Effector memory CD4-positive, alpha-beta T cell (primary cell): ENCODE results near the gene THAP7.

Experiments
- DNase-seq, 3 donors: peaks; one replicate each; pipeline ENCODE4 v3.0.0-alpha.2; 2020
- H3K27ac ChIP-seq: 2 replicates; pipeline ENCODE4 v1.7.0; 2013; ENCODE audit warnings: mild to moderate bottlenecking, low read length, moderate library complexity; ENCODE audit not compliant: insufficient read depth, poor library complexity, severe bottlenecking
- H3K27me3 ChIP-seq: replicated peaks from 2 replicates; pipeline ENCODE4 v1.7.0; 2013; ENCODE audit warnings: mild to moderate bottlenecking, low read length; ENCODE audit not compliant: insufficient read depth, control insufficient read depth, poor library complexity, severe bottlenecking
- H3K36me3 ChIP-seq: 2 replicates; pipeline ENCODE4 v1.7.0; 2013; ENCODE audit warnings: mild to moderate bottlenecking, low read length, moderate library complexity; ENCODE audit not compliant: control insufficient read depth, insufficient read depth
- H3K4me1 ChIP-seq: 2 replicates; pipeline ENCODE4 v1.7.0; 2013; ENCODE audit warnings: low read length, mild to moderate bottlenecking; ENCODE audit not compliant: control insufficient read depth, insufficient read depth, poor library complexity, severe bottlenecking
- H3K4me3 ChIP-seq: 2 replicates; pipeline ENCODE4 v1.7.0; 2013; ENCODE audit warnings: low read length, low read depth, mild to moderate bottlenecking; ENCODE audit not compliant: insufficient read depth, poor library complexity, severe bottlenecking
- H3K9me3 ChIP-seq: 2 replicates; pipeline ENCODE4 v1.7.0; 2013; ENCODE audit warnings: mild to moderate bottlenecking, low read length, moderate library complexity; ENCODE audit not compliant: control insufficient read depth

The THAP7 gene

DNA sequence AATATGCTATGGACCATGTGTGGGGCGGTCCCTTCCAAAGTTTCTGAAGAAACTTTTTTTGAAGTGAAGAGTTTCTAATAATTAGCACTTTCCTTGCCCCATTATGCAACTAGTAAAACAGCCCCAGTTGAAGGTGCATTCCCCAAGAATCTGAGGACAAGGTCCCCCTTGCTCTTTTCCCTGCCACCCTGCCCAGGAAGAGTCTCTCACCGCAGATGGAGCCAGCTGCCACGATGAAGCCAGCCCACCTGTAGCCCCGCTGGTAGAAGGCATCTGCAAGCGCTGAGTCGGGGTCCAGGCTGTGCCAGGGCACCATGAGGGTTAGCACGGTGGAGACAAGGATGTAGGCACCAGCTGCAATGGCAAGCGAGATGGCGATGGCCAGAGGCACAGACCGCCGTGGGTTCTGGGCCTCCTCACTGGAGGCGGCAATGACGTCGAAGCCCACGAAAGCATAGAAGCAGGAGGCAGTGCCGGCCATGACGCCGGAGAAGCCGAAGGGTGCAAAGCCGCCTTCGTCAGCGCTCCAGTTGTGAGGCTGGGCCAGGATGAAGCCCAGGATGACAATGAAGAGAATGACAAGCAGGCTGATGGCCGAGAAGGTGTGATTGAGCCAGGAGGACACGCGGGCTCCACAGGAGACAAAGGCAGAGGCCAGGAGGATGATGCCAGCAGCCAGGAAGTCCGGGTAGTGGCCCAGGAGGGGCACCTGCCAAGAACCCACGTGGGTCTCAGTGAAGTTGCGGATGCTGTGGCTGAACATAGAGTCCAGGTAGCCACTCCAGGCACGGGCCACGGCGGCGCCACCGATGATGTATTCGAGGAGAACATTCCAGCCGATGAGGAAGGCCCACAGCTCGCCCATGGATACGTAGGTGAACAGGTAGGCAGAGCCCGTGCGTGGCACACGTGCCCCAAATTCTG, 29.0 kb upstream of the THAP7 start:
- no peaks in the 10 kb centered on the region for H3K9me3 ChIP-seq
- peaks cover 8% of the 10 kb centered on the region for H3K27me3 ChIP-seq
- DNase-seq, result no peak

DNA sequence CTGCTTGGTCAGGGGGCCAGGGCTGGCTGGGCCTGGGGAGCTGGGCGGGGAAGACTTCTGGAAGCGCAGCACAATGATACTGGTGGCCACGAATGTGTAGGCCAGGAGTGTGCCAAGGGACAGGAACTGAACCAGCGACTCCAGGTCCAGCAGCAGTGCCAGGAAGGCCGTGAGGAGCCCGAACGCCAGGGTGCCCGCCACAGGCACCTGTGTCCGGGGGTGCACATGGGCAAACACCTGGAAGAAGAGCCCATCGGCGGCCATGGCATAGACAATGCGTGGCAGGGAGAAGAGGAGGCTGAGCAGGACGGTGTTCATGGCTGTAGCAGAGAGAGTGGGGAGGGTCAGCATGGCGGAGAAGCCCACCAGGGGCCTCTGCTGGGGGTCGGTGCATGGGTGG, 28.1 kb upstream of the THAP7 start:
- H3K4me1 ChIP-seq, result peaks cover 11% of the 10 kb centered on the region
- H3K27me3 ChIP-seq, result peaks cover 8% of the 10 kb centered on the region
- H3K9me3 ChIP-seq, result no peaks in the 10 kb centered on the region
- H3K27ac ChIP-seq, result no peak overlapping the region
- H3K4me3 ChIP-seq, result no peak overlapping the region
- H3K36me3 ChIP-seq, result no peaks in the 10 kb centered on the region
- DNase-seq, result no peak

More for the DNA sequence above, 29.0 kb upstream of the THAP7 start:
- Histone ChIP-seq H3K4me3 (no peak overlapping the region), H3K36me3 (no peaks in the 10 kb centered on the region), H3K27ac (no peak overlapping the region), H3K4me1 (peaks cover 7% of the 10 kb centered on the region)

DNA sequence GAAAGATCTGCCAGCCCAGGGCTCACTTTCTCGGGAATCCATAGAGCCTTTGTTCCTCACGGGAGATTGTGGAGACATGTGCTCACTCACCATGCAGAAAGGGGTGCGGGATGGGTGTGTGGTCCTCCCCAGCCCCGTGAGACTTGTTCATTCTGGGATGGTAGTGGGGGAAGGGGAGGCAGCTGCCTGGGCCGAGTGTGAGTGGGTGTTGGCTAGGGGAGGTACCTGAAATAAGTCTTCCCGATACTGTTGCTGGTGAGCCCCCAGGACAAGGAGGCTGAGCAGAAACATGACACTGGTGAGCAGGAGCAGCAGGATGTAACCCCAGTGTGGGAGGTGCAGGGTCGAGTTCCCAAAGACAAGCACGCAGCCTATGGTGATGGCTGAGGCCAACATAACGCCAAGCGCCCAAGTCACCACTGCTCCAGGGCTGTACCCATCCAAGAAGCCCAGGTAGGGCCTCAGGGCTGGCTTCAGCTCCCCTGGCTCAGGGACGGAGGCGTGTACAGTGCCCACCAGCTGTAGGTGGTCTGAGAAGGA, 27.6 kb upstream of the THAP7 start:
- peaks cover 11% of the 10 kb centered on the region for H3K4me1 ChIP-seq
- no peaks in the 10 kb centered on the region for H3K9me3 ChIP-seq
- H3K4me3 ChIP-seq, result no peak overlapping the region
- H3K27me3 ChIP-seq, result peaks cover 8% of the 10 kb centered on the region
- no peak for DNase-seq
- H3K36me3 ChIP-seq, result no peaks in the 10 kb centered on the region
- H3K27ac ChIP-seq, result no peak overlapping the region

DNA sequence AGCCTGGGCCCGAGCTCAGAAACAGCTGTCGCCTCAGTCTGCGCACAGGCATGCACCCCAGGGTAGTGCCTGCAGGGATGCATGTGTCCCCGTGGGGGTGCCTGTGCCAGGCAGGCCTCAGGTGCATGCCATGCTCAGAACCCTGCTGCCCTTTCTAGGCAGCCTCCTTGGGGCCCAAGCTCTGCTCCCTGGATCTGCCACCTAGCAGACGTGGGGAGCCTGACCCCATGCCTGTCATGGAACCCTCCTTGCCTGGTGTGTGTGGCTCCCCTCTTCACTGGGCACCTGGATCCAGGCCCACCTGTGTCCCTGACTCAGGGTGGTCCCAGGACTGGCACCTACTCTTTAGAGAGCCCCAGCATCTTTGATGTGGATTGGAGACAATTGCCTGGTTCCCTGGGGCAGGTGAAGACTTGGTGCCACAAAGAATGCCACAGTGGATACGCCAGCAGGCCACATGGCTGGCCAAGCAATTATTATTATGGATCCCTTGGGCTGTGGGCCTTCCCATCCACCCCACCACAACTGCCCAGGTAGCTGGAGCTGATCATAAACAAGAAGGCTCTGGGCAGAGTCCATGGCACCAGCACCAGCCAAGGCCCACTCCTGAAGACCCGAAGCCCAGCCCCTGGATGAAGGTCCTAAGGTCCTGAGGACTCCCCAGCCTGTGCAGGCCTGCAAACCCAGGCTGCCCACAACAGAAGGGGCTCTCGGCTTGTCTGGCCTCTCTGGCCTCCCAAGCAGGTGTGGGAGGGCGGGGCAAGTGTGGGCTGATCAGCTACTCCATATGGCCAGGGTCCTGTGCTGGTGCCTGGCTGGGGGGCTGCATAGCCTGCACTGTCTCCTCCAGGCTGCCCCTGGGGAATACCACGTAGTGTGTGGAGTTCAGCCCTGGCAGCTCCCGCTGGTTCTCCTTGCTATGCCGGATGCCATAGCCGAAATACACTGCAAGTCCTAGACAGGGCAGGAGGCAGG, 26.6 kb upstream of the THAP7 start:
- H3K4me1 ChIP-seq, result peaks cover 11% of the 10 kb centered on the region
- no peaks in the 10 kb centered on the region for H3K36me3 ChIP-seq
- no peak overlapping the region for H3K27ac ChIP-seq
- H3K9me3 ChIP-seq, result no peaks in the 10 kb centered on the region
- DNase-seq, result no peak
- peaks cover 8% of the 10 kb centered on the region for H3K27me3 ChIP-seq
- no peak overlapping the region for H3K4me3 ChIP-seq

DNA sequence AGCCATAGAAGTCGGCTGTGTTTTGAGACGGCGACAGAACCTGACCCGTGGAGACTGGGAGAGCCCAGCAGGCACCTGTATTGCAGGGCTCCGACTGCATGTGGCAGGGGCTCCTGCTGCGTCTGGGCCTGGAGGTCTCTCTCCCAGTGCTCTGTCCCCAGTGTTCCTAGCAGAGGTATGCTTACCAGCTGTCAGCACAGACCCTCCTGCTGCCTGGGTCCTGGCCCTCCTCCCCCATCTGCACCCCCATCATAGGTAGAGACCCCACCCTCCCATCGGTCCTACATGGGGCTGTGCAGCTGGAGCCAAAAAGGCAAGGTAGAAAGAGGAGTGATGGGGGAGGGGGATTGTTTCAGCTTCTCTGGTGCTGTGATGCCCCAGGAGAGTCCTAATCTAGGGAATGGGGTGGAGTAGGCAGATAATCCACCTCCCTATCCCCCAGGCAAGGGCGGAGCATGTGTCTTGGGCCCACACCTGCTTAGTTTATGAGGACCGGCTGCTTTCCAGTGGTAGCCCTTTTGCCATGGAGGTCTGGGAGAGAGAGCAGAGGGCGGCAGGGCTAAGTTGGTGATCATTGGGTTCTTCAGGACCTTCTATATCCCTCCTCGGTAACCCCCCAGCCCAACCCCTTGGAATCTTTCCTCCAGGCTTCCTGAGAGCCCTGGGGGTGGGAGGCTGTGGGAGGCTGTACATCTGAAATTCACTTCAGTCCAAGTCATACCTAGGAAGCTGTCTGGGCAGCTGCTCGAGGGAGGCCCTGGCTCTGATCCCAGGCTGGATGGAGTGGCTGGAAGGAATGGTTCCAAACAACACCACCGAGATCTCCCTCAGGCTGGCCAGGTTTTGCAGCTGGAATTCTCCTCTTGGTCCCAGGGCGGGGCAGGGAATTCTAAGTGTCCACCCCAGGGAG, 25.1 kb upstream of the THAP7 start:
- Histone ChIP-seq H3K4me1 (peaks cover 8% of the 10 kb centered on the region), H3K27ac (no peak overlapping the region), H3K27me3 (no peaks in the 10 kb centered on the region), H3K36me3 (no peaks in the 10 kb centered on the region), H3K4me3 (no peak overlapping the region), H3K9me3 (no peaks in the 10 kb centered on the region)
- no peak for DNase-seq

DNA sequence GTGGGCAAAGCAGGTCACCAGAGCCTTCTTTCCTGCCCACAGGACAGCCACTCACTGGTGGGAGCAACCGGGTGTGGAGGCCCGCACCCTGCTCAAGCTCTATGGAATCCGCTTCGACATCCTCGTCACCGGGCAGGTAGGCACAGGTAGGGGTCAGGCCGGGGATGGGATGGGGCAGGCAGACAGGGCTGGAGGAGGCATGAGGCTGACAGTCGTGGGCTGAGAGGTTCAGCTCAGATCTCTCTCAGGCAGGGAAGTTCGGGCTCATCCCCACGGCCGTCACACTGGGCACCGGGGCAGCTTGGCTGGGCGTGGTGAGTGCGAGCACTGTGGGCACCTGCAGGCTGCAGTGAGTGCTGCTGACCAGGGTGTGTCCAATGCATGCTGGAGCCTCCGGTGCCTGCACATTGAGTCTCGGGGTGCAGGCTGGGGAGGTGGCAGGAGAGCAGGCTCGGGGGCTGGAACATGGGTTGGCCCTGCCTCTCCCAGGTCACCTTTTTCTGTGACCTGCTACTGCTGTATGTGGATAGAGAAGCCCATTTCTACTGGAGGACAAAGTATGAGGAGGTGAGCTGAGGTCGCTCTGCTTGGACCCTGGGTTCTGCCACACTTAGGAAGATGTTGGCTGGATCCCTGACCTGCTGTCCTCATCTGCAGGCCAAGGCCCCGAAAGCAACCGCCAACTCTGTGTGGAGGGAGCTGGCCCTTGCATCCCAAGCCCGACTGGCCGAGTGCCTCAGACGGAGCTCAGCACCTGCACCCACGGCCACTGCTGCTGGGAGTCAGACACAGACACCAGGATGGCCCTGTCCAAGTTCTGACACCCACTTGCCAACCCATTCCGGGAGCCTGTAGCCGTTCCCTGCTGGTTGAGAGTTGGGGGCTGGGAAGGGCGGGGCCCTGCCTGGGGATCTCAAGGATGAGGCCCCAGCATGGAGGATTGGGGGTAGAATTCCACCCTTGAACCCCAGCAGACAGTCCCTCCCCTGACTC, 24.1 kb upstream of the THAP7 start:
- H3K27ac ChIP-seq, result no peak overlapping the region
- no peaks in the 10 kb centered on the region for H3K9me3 ChIP-seq
- no peaks in the 10 kb centered on the region for H3K27me3 ChIP-seq

DNA sequence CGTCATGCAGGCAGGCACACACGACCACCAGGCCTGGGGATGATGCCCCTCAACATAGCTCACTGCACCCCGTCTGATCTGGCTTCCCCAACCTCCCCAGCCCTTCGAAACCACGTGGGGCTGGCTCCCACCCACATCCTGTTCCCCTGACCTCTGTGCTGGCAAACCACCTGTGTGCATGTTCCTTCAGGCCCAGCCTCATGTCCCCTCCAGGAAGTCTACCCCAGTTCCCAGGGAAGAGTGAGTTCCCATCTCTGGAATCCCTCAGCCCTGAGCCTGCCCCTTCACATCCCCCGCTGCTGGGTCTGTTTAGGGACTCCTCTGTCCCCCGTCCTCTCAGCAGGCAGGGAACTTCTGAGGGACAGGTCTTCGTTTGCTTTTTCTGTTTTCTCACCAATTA, 23.3 kb upstream of the THAP7 start:
- peaks cover 4% of the 10 kb centered on the region for H3K4me1 ChIP-seq
- no peak overlapping the region for H3K27ac ChIP-seq
- no peaks in the 10 kb centered on the region for H3K36me3 ChIP-seq
- no peaks in the 10 kb centered on the region for H3K9me3 ChIP-seq
- no peaks in the 10 kb centered on the region for H3K27me3 ChIP-seq
- no peak overlapping the region for H3K4me3 ChIP-seq
- DNase-seq, result no peak

More for the DNA sequence above, 24.1 kb upstream of the THAP7 start:
- peaks cover 4% of the 10 kb centered on the region for H3K4me1 ChIP-seq
- no peaks in the 10 kb centered on the region for H3K36me3 ChIP-seq
- no peak for DNase-seq
- H3K4me3 ChIP-seq, result no peak overlapping the region

DNA sequence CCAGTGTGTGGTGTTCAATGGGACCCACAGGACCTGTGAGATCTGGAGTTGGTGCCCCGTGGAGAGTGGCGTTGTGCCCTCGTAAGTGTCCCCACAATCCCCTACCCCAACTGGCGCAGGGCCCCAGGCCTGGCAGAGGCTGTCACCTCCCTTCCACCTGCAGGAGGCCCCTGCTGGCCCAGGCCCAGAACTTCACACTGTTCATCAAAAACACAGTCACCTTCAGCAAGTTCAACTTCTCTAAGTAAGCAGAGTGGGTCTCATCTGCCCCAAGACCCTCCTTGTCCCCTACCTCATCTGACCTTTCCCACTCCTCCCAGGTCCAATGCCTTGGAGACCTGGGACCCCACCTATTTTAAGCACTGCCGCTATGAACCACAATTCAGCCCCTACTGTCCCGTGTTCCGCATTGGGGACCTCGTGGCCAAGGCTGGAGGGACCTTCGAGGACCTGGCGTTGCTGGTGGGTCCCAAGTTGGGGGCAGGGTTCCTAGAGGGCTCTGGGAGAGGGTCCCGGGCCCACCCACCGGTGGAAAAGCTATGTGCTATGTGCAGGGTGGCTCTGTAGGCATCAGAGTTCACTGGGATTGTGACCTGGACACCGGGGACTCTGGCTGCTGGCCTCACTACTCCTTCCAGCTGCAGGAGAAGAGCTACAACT, 21.2 kb upstream of the THAP7 start:
- Histone ChIP-seq H3K27me3 (no peaks in the 10 kb centered on the region), H3K9me3 (no peaks in the 10 kb centered on the region), H3K4me1 (peaks cover 4% of the 10 kb centered on the region), H3K4me3 (no peak overlapping the region), H3K36me3 (no peaks in the 10 kb centered on the region), H3K27ac (no peak overlapping the region)
- no peak for DNase-seq
